A549 treated with DMSO at 1 μM for 4 hours (cell line): ENCODE results near the gene SMAD5. TPM values are rescaled to one million over a fixed set of nuclear protein-coding genes. Genes with fewer than 3 reads are reported as not detected.

Experiments used
- total RNA-seq: library from RNA; stranded (reverse); fragments of 200-300 nt; extraction: Qiagen RNA extraction; gene quantifications from 5 replicates; pipeline ENCODE4 v1.2.3, GENCODE V29; 2022; ENCODE audit warnings: low read depth

SMAD5 gene
- total RNA-seq = 26.2 to 40.0 TPM (median 34.0 TPM) in 5 replicates

DNA sequence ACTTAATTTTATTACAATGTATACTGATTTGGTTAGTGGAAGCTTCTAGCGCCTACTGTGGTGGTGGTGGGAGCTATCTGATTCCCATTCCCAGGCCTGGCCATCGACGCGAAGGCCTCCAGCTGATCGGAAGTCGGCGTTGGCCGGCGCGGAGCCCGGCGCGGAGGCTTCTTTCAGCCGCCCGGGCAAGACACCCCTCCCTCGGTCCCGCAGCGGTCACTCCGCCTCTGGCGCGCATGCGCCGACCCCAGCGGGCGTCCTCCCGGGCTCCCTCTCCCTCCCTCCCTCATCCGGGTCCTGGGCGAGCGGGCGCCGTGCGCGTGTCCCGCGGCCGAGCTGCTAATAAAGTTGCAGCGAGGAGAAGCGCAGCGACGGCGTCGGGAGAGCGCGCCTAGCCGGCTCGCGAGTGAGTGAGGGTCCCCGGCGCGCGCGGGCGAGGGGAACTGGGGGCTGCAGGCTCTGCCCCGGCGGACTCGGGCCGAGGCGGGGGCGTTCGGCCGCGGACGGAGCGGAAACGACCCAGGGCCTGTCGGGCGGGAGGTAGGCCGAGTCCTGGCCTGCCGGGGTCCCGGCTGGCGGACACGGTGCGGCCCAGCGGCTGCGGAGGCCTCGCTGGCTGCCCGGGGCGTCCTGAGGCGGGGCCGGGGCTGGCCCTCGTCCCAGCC lies at the start of gene SMAD5:
TSS of gene SMAD5 (plus strand) at position 289 of the 665 bp plus-strand sequence. CDS start 20,916 bp downstream, outside the sequence.

DNA sequence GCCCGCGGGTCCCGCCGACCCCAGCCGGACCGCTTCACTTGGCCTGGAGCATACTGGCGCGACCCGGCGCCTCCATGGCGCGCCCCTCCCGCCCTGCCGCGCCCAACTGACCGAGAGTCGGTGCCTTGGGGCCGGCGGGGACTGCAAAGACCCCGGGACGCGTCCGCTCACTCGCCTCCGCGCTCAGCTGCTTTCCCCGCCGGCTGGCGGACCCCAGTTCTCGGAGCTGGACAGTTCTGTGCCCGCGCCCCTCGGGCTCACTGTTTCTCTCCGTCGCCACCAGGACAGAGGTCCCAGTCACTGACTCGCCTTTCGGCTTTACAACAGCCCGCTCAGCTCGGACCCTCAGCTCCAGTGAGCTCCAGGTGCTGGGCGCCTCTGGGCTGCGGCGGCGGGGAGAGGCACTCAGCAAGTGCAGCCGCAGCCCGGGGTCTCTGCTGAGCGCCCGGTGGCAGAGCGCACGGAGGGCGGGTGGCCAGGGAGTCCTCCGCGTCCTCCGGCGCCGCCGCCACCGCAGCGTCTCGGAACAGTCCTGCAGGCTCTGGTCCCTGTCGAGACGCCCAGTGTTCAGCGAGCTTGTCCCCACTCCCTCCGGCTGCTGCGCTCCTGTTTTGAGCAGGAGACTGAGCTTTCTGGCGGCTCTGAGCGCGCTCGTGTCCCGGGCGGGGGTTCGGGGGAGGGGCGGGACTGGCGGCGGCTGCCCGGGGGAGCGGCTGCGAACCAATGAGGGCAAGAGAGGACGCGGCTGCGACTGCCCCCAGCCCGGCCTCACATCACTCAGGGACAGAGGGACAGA lies 60.1 kb downstream of the SMAD5 start, which contains the start of gene SMIM32:
TSS of gene SMIM32 (minus strand) at position 637 of the 796 bp plus-strand sequence. CDS start 638 bp downstream, outside the sequence.

Other genes starting within 250 kb of the SMAD5 start
- gene IL9, start 237.0 kb upstream of the SMAD5 start, total RNA-seq = not detected in 5 replicates
- gene LECT2, start 177.9 kb upstream of the SMAD5 start, total RNA-seq = not detected in 5 replicates
- 1,489 to 2,280 TPM (median 1,868 TPM) in 5 replicates for gene TGFBI, start 103.9 kb upstream of the SMAD5 start, total RNA-seq
- not detected in 5 replicates for gene SMIM32, start 60.3 kb downstream of the SMAD5 start, total RNA-seq
- gene TRPC7, start 232.7 kb downstream of the SMAD5 start, total RNA-seq = not detected in 5 replicates